GM18870 (cell line): ENCODE results near the gene PTBP1.

Source experiments
- ATAC-seq: cut with Tn5 transposase; IDR thresholded peaks from one replicate; pipeline ENCODE4 v1.9.1; 2021; ENCODE audit warnings: moderate library complexity; ENCODE audit not compliant: unreplicated experiment

The PTBP1 gene

GRCh38 chr19:772063-772462, 25.2 kb upstream of the PTBP1 start:
- no peak for ATAC-seq

GRCh38 chr19:772730-773436, 24.4 kb upstream of the PTBP1 start:
- ATAC-seq, result no peak

- no peak for ATAC-seq
Observed at GRCh38 chr19:776549-776948, 20.7 kb upstream of the PTBP1 start.

- ATAC-seq, result no peak
Observed at GRCh38 chr19:778910-779653, 18.2 kb upstream of the PTBP1 start.

DNA sequence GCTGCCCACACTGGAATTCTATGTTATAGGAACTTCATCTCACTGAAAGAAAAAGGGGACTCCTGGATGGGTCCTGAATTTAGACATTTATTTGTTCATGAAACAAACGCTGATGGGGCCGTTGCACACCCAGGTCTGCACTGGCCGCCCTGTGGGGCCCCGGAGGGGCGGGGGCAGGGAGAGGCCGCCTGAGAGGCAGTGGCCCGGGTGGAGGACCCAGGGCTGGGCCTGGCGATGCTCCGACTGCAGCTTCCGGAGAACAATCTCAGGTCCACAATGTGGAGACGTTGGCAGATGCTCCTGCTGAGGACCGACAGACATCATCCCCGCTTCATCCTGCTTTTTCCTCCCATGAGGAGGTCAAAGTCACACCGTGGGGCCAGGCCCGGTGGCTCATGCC, 16.3 kb upstream of the PTBP1 start:
- ATAC-seq, result no peak

DNA sequence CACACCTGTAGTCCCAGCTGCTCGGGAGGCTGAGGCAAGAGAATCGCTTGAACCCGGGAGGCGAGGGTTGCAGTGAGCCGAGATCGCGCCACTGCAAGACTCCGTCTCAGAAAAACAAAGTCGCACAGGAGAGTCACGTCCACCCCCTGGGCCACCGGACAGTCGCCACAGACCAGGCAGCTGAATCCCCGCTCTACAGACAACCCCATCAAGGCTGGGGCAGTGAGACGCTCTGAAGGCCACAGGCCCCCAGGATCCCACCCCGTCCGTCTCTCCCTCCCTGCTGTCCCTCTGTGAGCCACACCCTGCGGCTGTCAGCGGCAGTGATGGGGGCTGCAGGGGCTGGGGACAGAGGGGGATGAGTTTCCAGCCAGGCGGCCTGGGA, 15.5 kb upstream of the PTBP1 start:
- ATAC-seq, result no peak

- no peak for ATAC-seq
Observed at GRCh38 chr19:782185-782877, 14.9 kb upstream of the PTBP1 start.

DNA sequence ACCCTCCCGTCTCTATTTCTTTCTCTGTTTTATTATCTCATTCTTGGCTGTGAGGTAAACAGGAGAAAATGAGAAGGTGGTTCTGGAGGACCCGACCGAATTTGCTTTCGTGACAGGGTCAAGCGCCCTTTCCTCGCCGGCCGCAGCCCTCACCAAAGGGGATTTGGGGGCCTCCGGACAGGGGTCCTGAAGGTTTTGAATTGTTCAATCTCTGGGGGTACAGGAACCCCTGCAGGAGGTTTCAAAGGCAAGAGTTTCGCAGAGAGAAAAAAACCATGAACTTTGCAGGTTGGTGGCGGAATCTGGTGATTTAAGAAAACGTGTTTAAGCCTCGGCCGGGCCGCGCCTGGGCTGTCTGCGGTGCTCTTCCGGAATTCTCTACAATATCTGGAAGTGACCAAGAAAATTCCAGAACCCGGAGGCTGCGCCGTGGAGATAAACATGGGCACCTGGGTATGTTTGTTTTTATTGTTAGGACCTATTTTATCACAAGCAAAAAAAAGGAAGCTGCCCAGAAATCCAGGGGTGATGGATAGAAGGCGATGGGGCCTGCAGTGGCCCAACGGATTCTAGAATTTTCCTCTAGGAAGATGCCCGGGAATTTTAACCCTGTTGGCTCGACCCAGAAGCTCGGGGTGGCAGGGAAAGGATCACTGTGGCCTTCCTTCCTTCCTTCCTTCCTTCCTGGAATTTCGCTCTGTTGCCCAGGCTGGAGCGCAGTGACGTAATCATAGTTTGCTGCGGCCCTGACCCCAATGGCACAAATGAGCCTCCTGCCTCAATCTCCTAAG, 14.2 kb upstream of the PTBP1 start:
- no peak for ATAC-seq

GRCh38 chr19:784541-784940, 12.7 kb upstream of the PTBP1 start:
- no peak for ATAC-seq

DNA sequence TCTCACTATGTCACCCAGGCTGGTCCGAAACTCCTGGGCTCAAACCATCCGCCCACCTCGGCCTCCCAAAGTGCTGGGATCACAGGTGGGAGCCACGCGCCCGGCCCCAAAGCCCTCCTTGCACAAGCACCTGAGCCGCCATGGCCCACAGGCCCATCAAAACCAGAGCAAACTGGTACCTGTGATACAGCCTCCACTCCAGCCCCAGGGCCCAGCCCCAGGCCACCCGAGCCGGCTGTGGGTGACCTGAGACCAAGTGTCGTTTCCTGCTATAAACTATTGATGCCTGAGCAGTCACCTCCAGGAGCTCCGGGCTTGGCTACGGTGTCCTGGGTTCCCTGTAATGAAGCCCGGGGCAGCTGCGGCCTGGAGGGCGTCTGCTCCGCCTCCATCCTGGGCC, 9.7 kb upstream of the PTBP1 start:
- ATAC-seq, result no peak

- no peak for ATAC-seq
Observed at GRCh38 chr19:788686-788982, 8.6 kb upstream of the PTBP1 start.

GRCh38 chr19:788983-789700, 8.1 kb upstream of the PTBP1 start:
- ATAC-seq, result no peak

- no peak for ATAC-seq
Observed at GRCh38 chr19:789701-790060, 7.6 kb upstream of the PTBP1 start.

GRCh38 chr19:791007-791566, 6.2 kb upstream of the PTBP1 start:
- no peak for ATAC-seq

DNA sequence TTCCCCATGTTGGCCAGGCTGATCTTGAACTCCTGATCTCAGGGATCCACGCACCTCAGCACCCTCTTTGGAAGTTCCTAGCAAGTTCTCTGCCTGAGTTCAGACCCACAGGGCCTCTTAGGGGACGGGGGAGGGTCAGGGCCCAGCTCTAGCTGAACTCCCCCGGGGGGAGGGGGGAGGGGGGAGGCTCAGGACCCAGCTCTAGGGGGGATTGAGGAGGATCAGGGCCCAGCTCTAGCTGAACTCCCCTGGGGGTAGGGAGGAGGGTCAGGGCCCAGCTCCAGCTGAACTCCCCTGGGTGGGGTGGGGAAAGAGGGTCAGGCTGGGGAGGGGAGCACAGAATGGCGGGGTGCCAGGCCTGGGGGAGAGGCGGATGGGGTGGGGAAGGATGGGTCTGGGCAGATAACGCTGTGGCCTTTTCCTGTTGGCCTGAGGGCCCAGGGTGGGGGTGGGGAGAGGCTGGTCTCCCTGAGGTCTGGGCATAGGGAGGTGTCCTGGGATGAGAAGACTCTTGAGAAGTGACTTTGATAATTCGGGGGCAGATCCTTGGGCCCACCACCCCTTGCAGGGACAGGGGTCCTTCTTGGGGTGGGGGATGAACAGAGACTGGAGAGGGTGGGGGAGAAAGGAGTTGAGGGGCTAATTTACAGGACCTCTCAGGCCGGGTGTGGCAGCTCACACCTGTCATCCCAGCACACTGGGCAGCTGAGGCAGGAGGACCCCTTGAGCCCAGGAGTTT, 5.5 kb upstream of the PTBP1 start:
- ATAC-seq, result no peak

GRCh38 chr19:792306-792885, 4.9 kb upstream of the PTBP1 start:
- ATAC-seq, result no peak

- no peak for ATAC-seq
Observed at GRCh38 chr19:793806-794205, 3.4 kb upstream of the PTBP1 start.

GRCh38 chr19:795073-795611, 2.1 kb upstream of the PTBP1 start:
- no peak for ATAC-seq
